ENCODE measurements around the gene ZNF862.

- TF ChIP-seq CTCF (IDR thresholded peaks at IDR 0.05): no peak
- TF ChIP-seq POLR2AphosphoS5 (IDR thresholded peaks at IDR 0.05): no peak
- TF ChIP-seq POLR2A (IDR thresholded peaks at IDR 0.05): no peak
These were observed 29.9 kb upstream of the ZNF862 start for GRCh38 chr7:149808311-149808710.
